GM12878 (cell line): ENCODE measurements around the gene FFAR2. TPM values are rescaled to one million over a fixed set of nuclear protein-coding genes. Genes with fewer than 3 reads are reported as not detected.

Experiments
- ATF2 ChIP-seq: IDR thresholded peaks from 2 replicates; pipeline ENCODE4 v1.6.1; 2012; ENCODE audit warnings: low read length, inconsistent platforms
- BCL11A ChIP-seq: IDR thresholded peaks from 2 replicates; pipeline ENCODE4 v1.6.1; 2011; ENCODE audit warnings: low read depth, low read length
- BCLAF1 ChIP-seq: fragments of 450-650 bp; IDR thresholded peaks from 2 replicates; pipeline ENCODE4 v1.6.1; 2017; ENCODE audit warnings: antibody characterized with exemption, mild to moderate bottlenecking, moderate library complexity
- DPF2 ChIP-seq: fragments of 450-650 bp; IDR thresholded peaks from 2 replicates; pipeline ENCODE4 v1.6.1; 2017; ENCODE audit warnings: mild to moderate bottlenecking
- KAT2A ChIP-seq: conservative IDR thresholded peaks from 2 replicates; pipeline ENCODE4 v1.6.1; 2011; ENCODE audit warnings: low read depth, low read length; ENCODE audit not compliant: control insufficient read depth
- MEF2B ChIP-seq: fragments of 450-650 bp; IDR thresholded peaks from 2 replicates; pipeline ENCODE4 v1.6.1; 2018; ENCODE audit warnings: mild to moderate bottlenecking, moderate library complexity; ENCODE audit not compliant: partially characterized antibody, poor library complexity, severe bottlenecking
- MTA2 ChIP-seq: fragments of 450-650 bp; IDR thresholded peaks from 2 replicates; pipeline ENCODE4 v1.6.1; 2016; ENCODE audit warnings: low read depth, mild to moderate bottlenecking, moderate library complexity
- MTA3 ChIP-seq: IDR thresholded peaks from 2 replicates; pipeline ENCODE4 v1.6.1; 2012; ENCODE audit warnings: low read length, inconsistent platforms, borderline replicate concordance
- MXI1 ChIP-seq: fragments of 150-350 bp; IDR thresholded peaks from 2 replicates; pipeline ENCODE4 v1.6.1; 2011; ENCODE audit warnings: low read depth, mild to moderate bottlenecking, inconsistent platforms, low read length, improper control_type of control experiment
- NFIC ChIP-seq: IDR thresholded peaks from 2 replicates; pipeline ENCODE4 v1.6.1; 2012; ENCODE audit warnings: low read depth, mild to moderate bottlenecking, inconsistent platforms, low read length, moderate library complexity
- NR2F1 ChIP-seq: fragments of 450-650 bp; conservative IDR thresholded peaks from 2 replicates; pipeline ENCODE4 v1.6.1; 2017; ENCODE audit warnings: mild to moderate bottlenecking
- PML ChIP-seq: IDR thresholded peaks from 2 replicates; pipeline ENCODE4 v1.6.1; 2012; ENCODE audit warnings: low read length, inconsistent platforms
- POU2F2 ChIP-seq: IDR thresholded peaks from 3 replicates; pipeline ENCODE4 v1.6.1; 2011; ENCODE audit warnings: low read depth, mild to moderate bottlenecking, low read length, borderline replicate concordance
- RAD21 ChIP-seq: IDR thresholded peaks from 2 replicates; pipeline ENCODE4 v1.6.1; 2011; ENCODE audit warnings: mild to moderate bottlenecking, low read depth, low read length, moderate library complexity; ENCODE audit not compliant: insufficient read depth
- RUNX3 ChIP-seq: IDR thresholded peaks from 2 replicates; pipeline ENCODE4 v1.6.1; 2012; ENCODE audit warnings: low read length, inconsistent platforms
- SMAD1 ChIP-seq: fragments of 450-650 bp; IDR thresholded peaks from 2 replicates; pipeline ENCODE4 v1.6.1; 2018; ENCODE audit warnings: mild to moderate bottlenecking, low read depth; ENCODE audit not compliant: partially characterized antibody
- SMAD5 ChIP-seq: IDR thresholded peaks from 2 replicates; pipeline ENCODE4 v1.6.1; 2016; ENCODE audit warnings: antibody characterized with exemption, low read depth
- SMARCA5 ChIP-seq: fragments of 450-650 bp; IDR thresholded peaks from 2 replicates; pipeline ENCODE4 v1.6.1; 2017; ENCODE audit warnings: mild to moderate bottlenecking
- SPI1 ChIP-seq: IDR thresholded peaks from 2 replicates; pipeline ENCODE4 v1.6.1; 2011; ENCODE audit warnings: low read depth, mild to moderate bottlenecking, low read length, moderate library complexity, borderline replicate concordance; ENCODE audit not compliant: insufficient read depth
- TCF12 ChIP-seq: IDR thresholded peaks from 2 replicates; pipeline ENCODE4 v1.6.1; 2011; ENCODE audit warnings: low read depth, mild to moderate bottlenecking, low read length
- ZBED1 ChIP-seq: IDR thresholded peaks from 2 replicates; pipeline ENCODE4 v1.6.1; 2016; ENCODE audit warnings: borderline replicate concordance
- ZNF24 ChIP-seq: fragments of 450-650 bp; IDR thresholded peaks from 2 replicates; pipeline ENCODE4 v1.6.1; 2017; ENCODE audit warnings: antibody characterized with exemption, mild to moderate bottlenecking
- ZNF592 ChIP-seq: fragments of 450-650 bp; IDR thresholded peaks from 2 replicates; pipeline ENCODE4 v1.6.1; 2017; ENCODE audit warnings: mild to moderate bottlenecking, moderate library complexity
- polyA plus RNA-seq, 11 experiments: library from polyadenylated mRNA; depleted of rRNA in 4 of 11; unstranded in 6 of 11; stranded (reverse) in 5 of 11; fragments of >200 nt; fragmentation: Nextera tagmentation in 4 of 11; fragmentation: Illumina TruSeq in 1 of 11; extraction: Ambion mirVana in 4 of 11; extraction: Trizol in 1 of 11; gene quantifications; 1 replicate in 1 of 11; 2 replicates in 10 of 11; pipeline versions ENCODE4 v1.2.1 to v1.2.3, GENCODE V29; 2011 to 2016; ENCODE audit warnings: inconsistent platforms in 2 of 11, missing spikeins in 2 of 11, low read depth in 1 of 11
- total RNA-seq, 4 experiments: library from RNA; depleted of rRNA in 3 of 4; stranded (reverse); fragments of >200 nt in 3 of 4; fragmentation: Illumina TruSeq in 1 of 4; extraction: Trizol in 1 of 4; gene quantifications; 2 replicates each; pipeline versions ENCODE4 v1.2.1 to v1.2.3, GENCODE V29; 2013 to 2021

The FFAR2 gene
- total and polyA plus RNA-seq, 10 of the 15 experiments (the other 5 are each of a cell fraction or from before 2014, with no cell fraction given) = 0.05 to 4.0 (median 2.1) TPM

- peak; percentile 36; the same call in 1 of the 2 replicates for TF ChIP-seq BCL11A
- peak; percentile 89 for TF ChIP-seq MEF2B
- no peak for TF ChIP-seq SMAD5
- peak; percentile 98 for TF ChIP-seq ATF2
- peak; percentile 48; the same call in 1 of the 2 replicates for TF ChIP-seq ZBED1
- peak; percentile 84 for TF ChIP-seq NFIC
- no peak for TF ChIP-seq BCLAF1
- peak; percentile 35; the same call in 1 of the 2 replicates for TF ChIP-seq ZNF592
- peak; percentile 19; the same call in 1 of the 3 replicates for TF ChIP-seq POU2F2
- peak; percentile 92 for TF ChIP-seq NR2F1
- peak; percentile 70; the same call in 1 of the 2 replicates for TF ChIP-seq PML
- TF ChIP-seq KAT2A = no peak
- TF ChIP-seq SMAD1 = peak; percentile 46
- peak; percentile 73 for TF ChIP-seq DPF2
- peak; percentile 65; the same call in 1 of the 2 replicates for TF ChIP-seq MTA3
- peak; percentile 73 for TF ChIP-seq RUNX3
- TF ChIP-seq SPI1 = peak; percentile 89
- TF ChIP-seq ZNF24 = no peak
- TF ChIP-seq MXI1 = peak; percentile 34; the same call in 1 of the 2 replicates
- peak; percentile 73 for TF ChIP-seq MTA2
- TF ChIP-seq SMARCA5 = no peak
- TF ChIP-seq TCF12 = peak; percentile 64
- peak; percentile 15; the same call in 1 of the 2 replicates for TF ChIP-seq RAD21
- TF ChIP-seq, all 136 proteins: peak for 39
These were observed 30.1 kb upstream of the FFAR2 start (continued) for GRCh38 chr19:35417713-35418534.
